H1 (cell line): Measurements from ENCODE around the gene ZBTB8B. TPM values are rescaled to one million over a fixed set of nuclear protein-coding genes. Genes with fewer than 3 reads are reported as not detected.
"Not testable (repeated sequence)": the region's sequence is repeated elsewhere in the genome, so short reads cannot be mapped to it uniquely, and the experiment has no call there.

ENCODE experiments used
- CTCF ChIA-PET: fragments of 300-600 bp; sonication (Branson Sonifier 250); formaldehyde crosslinking; loops from one replicate; lab custom pipeline; 2021; ENCODE audit not compliant: partially characterized antibody; lab: Charles Lee
- POLR2A ChIA-PET: fragments of 300-600 bp; sonication (Branson Sonifier 250); formaldehyde crosslinking; loops from one replicate; lab custom pipeline; 2021; ENCODE audit warnings: inconsistent platforms; ENCODE audit not compliant: partially characterized antibody; lab: Charles Lee
- DNase-seq, 2 experiments: peaks; one replicate each; pipeline versions ENCODE4 v3.0.0 to v3.0.0-alpha.2; 2010 to 2022; ENCODE audit warnings: low spot score in 2 of 2, low read depth in 1 of 2, mixed read lengths in 1 of 2
- FAIRE-seq: peaks from 2 replicates; lab custom pipeline; 2011; peaks lifted over from hg19 to GRCh38; lab: Jason Lieb, UNC
- H2AFZ ChIP-seq: 2 replicates; pipeline ENCODE4 v1.8.1; 2012; ENCODE audit warnings: low read length, inconsistent platforms
- H2AK5ac ChIP-seq: 2 replicates; pipeline ENCODE4 v1.6.1; 2013; ENCODE audit warnings: low read depth, low read length
- H2BK120ac ChIP-seq: replicated peaks from 2 replicates; pipeline ENCODE3; 2013; ENCODE audit warnings: low read depth, low read length, inconsistent platforms
- H2BK12ac ChIP-seq: 2 replicates; pipeline ENCODE4 v1.6.1; 2013; ENCODE audit warnings: low read depth, low read length
- H2BK15ac ChIP-seq: 2 replicates; pipeline ENCODE4 v1.6.1; 2013; ENCODE audit warnings: low read length
- H2BK20ac ChIP-seq: 2 replicates; pipeline ENCODE4 v1.6.1; 2013; ENCODE audit warnings: low read length
- H2BK5ac ChIP-seq: 2 replicates; pipeline ENCODE4 v1.6.1; 2013; ENCODE audit warnings: low read depth, low read length
- H3K14ac ChIP-seq: 2 replicates; pipeline ENCODE4 v1.6.1; 2013; ENCODE audit warnings: inconsistent platforms; ENCODE audit not compliant: insufficient read length
- H3K18ac ChIP-seq: 2 replicates; pipeline ENCODE4 v1.6.1; 2013; ENCODE audit warnings: low read length; ENCODE audit errors: extremely low read depth
- H3K23ac ChIP-seq: 2 replicates; pipeline ENCODE4 v1.6.1; 2013; ENCODE audit warnings: inconsistent platforms; ENCODE audit not compliant: insufficient read length
- H3K23me2 ChIP-seq: 2 replicates; pipeline ENCODE4 v1.6.1; 2013; ENCODE audit warnings: low read depth, low read length
- H3K27ac ChIP-seq: 2 replicates; pipeline ENCODE4 v1.6.1; 2011; ENCODE audit warnings: low read depth, low read length, inconsistent platforms
- H3K27me3 ChIP-seq, 4 experiments: replicated peaks in 1 of 4; 1 replicate in 1 of 4; 2 replicates in 3 of 4; pipeline versions ENCODE4 v1.6.1 to v1.8.1; 2011 to 2013; ENCODE audit warnings: low read length in 3 of 4, mild to moderate bottlenecking in 3 of 4, inconsistent platforms in 2 of 4, mixed read lengths in 2 of 4, moderate library complexity in 1 of 4; ENCODE audit not compliant: control insufficient read depth in 3 of 4, insufficient read depth in 3 of 4; ENCODE audit errors: extremely low read depth in 1 of 4
- H3K36me3 ChIP-seq, 4 experiments: 2 replicates each; pipeline versions ENCODE4 v1.6.1 to v1.8.1; 2011 to 2013; ENCODE audit warnings: mild to moderate bottlenecking in 4 of 4, low read length in 3 of 4, moderate library complexity in 2 of 4, control low read depth in 1 of 4, inconsistent platforms in 1 of 4; ENCODE audit not compliant: insufficient read depth in 4 of 4, control insufficient read depth in 2 of 4
- H3K4ac ChIP-seq: replicated peaks from 2 replicates; pipeline ENCODE3; 2013; ENCODE audit warnings: low read length, low read depth, mixed read lengths, inconsistent platforms; ENCODE audit not compliant: insufficient read length
- H3K4me1 ChIP-seq, 4 experiments: replicated peaks in 1 of 4; 1 replicate in 1 of 4; 2 replicates in 3 of 4; pipeline versions ENCODE4 v1.6.1 to v1.8.1; 2011 to 2013; ENCODE audit warnings: low read length in 3 of 4, inconsistent platforms in 2 of 4, mixed read lengths in 1 of 4; ENCODE audit not compliant: insufficient read depth in 4 of 4, control insufficient read depth in 3 of 4
- H3K4me2 ChIP-seq, 2 experiments: 2 replicates each; pipeline versions ENCODE4 v1.6.1 to v1.8.1; 2011 to 2013; ENCODE audit warnings: low read depth in 2 of 2, low read length in 2 of 2, control low read depth in 1 of 2, inconsistent platforms in 1 of 2, mild to moderate bottlenecking in 1 of 2; ENCODE audit not compliant: insufficient read depth in 1 of 2
- H3K4me3 ChIP-seq, 4 experiments: fragments of 200-600, 300-600 bp in 1 of 4; sonication (generic), shearing (Covaris generic), sonication (Bioruptor Twin) in 1 of 4; 2 replicates each; pipeline versions ENCODE4 v1.5.1 to v1.8.1; 2011 to 2016; ENCODE audit warnings: low read length in 4 of 4, low read depth in 3 of 4, control low read depth in 2 of 4, inconsistent platforms in 2 of 4, mild to moderate bottlenecking in 2 of 4, mixed read lengths in 1 of 4, moderate library complexity in 1 of 4; ENCODE audit not compliant: insufficient read depth in 2 of 4; ENCODE audit errors: extremely low read depth in 1 of 4
- H3K56ac ChIP-seq: replicated peaks from 2 replicates; pipeline ENCODE3; 2013; ENCODE audit warnings: low read depth, mild to moderate bottlenecking, mixed read lengths, low read length, inconsistent platforms; ENCODE audit not compliant: insufficient read length
- H3K79me1 ChIP-seq: 2 replicates; pipeline ENCODE4 v1.6.1; 2013; ENCODE audit warnings: low read depth, low read length, control low read depth
- H3K79me2 ChIP-seq, 2 experiments: 2 replicates each; pipeline versions ENCODE4 v1.6.1 to v1.8.1; 2012 to 2013; ENCODE audit warnings: low read length in 2 of 2, mild to moderate bottlenecking in 2 of 2, inconsistent platforms in 1 of 2; ENCODE audit not compliant: insufficient read depth in 2 of 2, control insufficient read depth in 1 of 2
- H3K9ac ChIP-seq, 4 experiments: replicated peaks in 1 of 4; 1 replicate in 1 of 4; 2 replicates in 3 of 4; pipeline versions ENCODE4 v1.6.1 to v1.8.1; 2011 to 2013; ENCODE audit warnings: low read depth in 3 of 4, low read length in 3 of 4, control low read depth in 2 of 4, mild to moderate bottlenecking in 2 of 4, moderate library complexity in 2 of 4, inconsistent platforms in 1 of 4; ENCODE audit errors: extremely low read depth in 1 of 4
- H3K9me3 ChIP-seq, 2 experiments: 2 replicates each; pipeline versions ENCODE4 v1.6.1 to v1.8.1; 2012 to 2013; ENCODE audit warnings: mild to moderate bottlenecking in 2 of 2, moderate library complexity in 2 of 2, control low read depth in 1 of 2, inconsistent platforms in 1 of 2, low read depth in 1 of 2, low read length in 1 of 2, mixed read lengths in 1 of 2; ENCODE audit not compliant: insufficient read depth in 2 of 2
- H4K20me1 ChIP-seq, 2 experiments: replicated peaks in 1 of 2; 2 replicates each; pipeline versions ENCODE3 to v1.8.1; 2011 to 2013; ENCODE audit warnings: inconsistent platforms in 2 of 2, low read length in 2 of 2, mild to moderate bottlenecking in 1 of 2; ENCODE audit not compliant: insufficient read depth in 2 of 2, control insufficient read depth in 1 of 2
- H4K5ac ChIP-seq: 2 replicates; pipeline ENCODE4 v1.6.1; 2013; ENCODE audit warnings: low read length, low read depth, mixed read lengths, inconsistent platforms; ENCODE audit not compliant: insufficient read length
- H4K8ac ChIP-seq: 2 replicates; pipeline ENCODE4 v1.8.0; 2013; ENCODE audit warnings: mild to moderate bottlenecking, moderate library complexity, low read length, inconsistent platforms; ENCODE audit not compliant: insufficient read depth; ENCODE audit errors: extremely low read depth
- H4K91ac ChIP-seq: replicated peaks from 2 replicates; pipeline ENCODE3; 2013; ENCODE audit warnings: low read length, mixed read lengths, inconsistent platforms; ENCODE audit not compliant: insufficient read length
- WGBS, 2 experiments: shearing (Covaris generic) in 1 of 2; methylation state at CpG; one replicate each; pipeline versions ENCODE4 v1.1.6 to v1.1.7; 2013 to 2015; ENCODE audit warnings: low lambda C conversion rate in 2 of 2, mixed read lengths in 2 of 2, inconsistent platforms in 1 of 2, low coverage in 1 of 2, missing lambda C conversion rate in 1 of 2; ENCODE audit not compliant: insufficient replicate concordance in 2 of 2, insufficient coverage in 1 of 2, insufficient read length in 1 of 2; ENCODE audit errors: extremely low coverage in 1 of 2, missing lambda C conversion rate in 1 of 2; 5-methylcytosine and 5-hydroxymethylcytosine counted together
- polyA plus RNA-seq, 7 experiments: library from polyadenylated mRNA; depleted of rRNA in 3 of 7; stranded (reverse) in 5 of 7; unstranded in 2 of 7; fragments of >200 nt in 5 of 7; fragments of 200-250 nt in 2 of 7; gene quantifications; 1 replicate in 5 of 7; 2 replicates in 1 of 7; 4 replicates in 1 of 7; pipeline versions ENCODE4 v1.2.1 to v1.2.3, GENCODE V29; 2011 to 2013; ENCODE audit warnings: missing spikeins in 2 of 7, mixed read lengths in 2 of 7
- total RNA-seq: library from RNA; stranded (reverse); fragmentation: NEBNext Ultra II Directional; extraction: Animal tissue kit (Norgen Biotek cat#: 25700); gene quantifications from 2 replicates; pipeline ENCODE4 v1.2.1, GENCODE V29; 2021

The ZBTB8B gene
- total and polyA plus RNA-seq, 2 of the 8 experiments (the other 6 are each of a cell fraction or from before 2014, with no cell fraction given): 1.3 to 3.7 TPM

DNA sequence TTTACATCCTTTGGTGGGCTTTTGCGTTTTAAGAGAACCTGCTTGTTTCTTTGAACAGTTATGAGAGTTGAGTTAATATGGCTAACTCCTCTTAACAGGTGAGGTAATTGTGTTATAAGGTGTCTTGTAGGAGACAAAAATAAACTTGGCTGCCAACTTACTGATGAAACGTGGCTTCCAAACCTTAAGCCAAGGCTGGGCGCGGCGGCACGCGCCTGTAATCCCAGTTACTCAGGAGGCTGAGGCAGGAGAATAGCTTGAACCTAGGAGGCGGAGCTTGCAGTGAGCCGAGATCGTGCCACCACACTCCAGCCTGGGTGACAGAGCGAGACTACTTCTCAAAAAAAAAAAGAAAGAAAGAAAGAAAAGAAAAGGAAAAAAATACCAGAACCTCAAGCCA, 8.1 kb downstream of the ZBTB8B start:
- not testable (repeated sequence) for H2AK5ac ChIP-seq, DNase-seq, H3K79me2 ChIP-seq, H3K79me1 ChIP-seq, H2BK20ac ChIP-seq, H3K23me2 ChIP-seq, H3K4me1 ChIP-seq, H3K27me3 ChIP-seq, H3K56ac ChIP-seq, H4K5ac ChIP-seq, H3K36me3 ChIP-seq, H2BK5ac ChIP-seq, H2BK12ac ChIP-seq, H3K27ac ChIP-seq, H2AFZ ChIP-seq, H2BK120ac ChIP-seq, FAIRE-seq, H3K4me2 ChIP-seq, H3K9ac ChIP-seq, H4K20me1 ChIP-seq, H3K9me3 ChIP-seq, H3K4ac ChIP-seq, H3K23ac ChIP-seq, H2BK15ac ChIP-seq, H4K8ac ChIP-seq, H4K91ac ChIP-seq, H3K4me3 ChIP-seq, H3K18ac ChIP-seq, H3K14ac ChIP-seq
- 92% methylated on average over 11 of the region's 11 CpGs; no CpG with 5 or more reads in 1 of the 2 experiments for WGBS, 2 experiments
- POLR2A ChIA-PET: interaction anchor here (0.6 kb wide), 1 partner anchor 27 kb away, joined by 3 read pairs; no protein-coding TSS in a partner anchor
- CTCF ChIA-PET: interaction anchor here (0.8 to 1.2 kb wide), 4 partner anchors 8 to 58 kb away, joined by 3 to 4 read pairs (median 3); no protein-coding TSS in a partner anchor
